Adrenal gland (tissue), 12 donors: ENCODE data around the gene OR5M11. TPM values are rescaled to one million over a fixed set of nuclear protein-coding genes. Genes with fewer than 3 reads are reported as not detected.

Source experiments
- DNase-seq, 7 donors: peaks; one replicate each; pipeline ENCODE4 v3.0.0-alpha.2; 2019 to 2020
- H3K27ac ChIP-seq, 5 donors: fragments of 200-600 bp; sonication (generic) in 4 of 5; 1 replicate in 3 of 5; 2 replicates in 2 of 5; pipeline versions ENCODE4 v1.5.1 to v1.8.0; 2016 to 2020; ENCODE audit warnings: mild to moderate bottlenecking in 1 of 5
- H3K27me3 ChIP-seq: fragments of 200-600 bp; 2 replicates; pipeline ENCODE4 v1.8.0; 2021
- H3K36me3 ChIP-seq, 2 donors: fragments of 200-600 bp; replicated peaks in 1 of 2; 1 replicate in 1 of 2; 2 replicates in 1 of 2; pipeline versions ENCODE4 v1.5.1 to v1.8.0; 2018 to 2022
- H3K4me1 ChIP-seq, 2 donors: fragments of 200-600 bp; replicated peaks in 1 of 2; 1 replicate in 1 of 2; 2 replicates in 1 of 2; pipeline versions ENCODE4 v1.5.1 to v1.8.0; 2018 to 2021
- H3K4me3 ChIP-seq, 4 donors: fragments of 200-600 bp; sonication (generic) in 3 of 4; one replicate each; pipeline ENCODE4 v1.5.1; 2016 to 2018
- H3K9me3 ChIP-seq, 3 donors: fragments of 200-600 bp; sonication (generic) in 1 of 3; replicated peaks in 1 of 3; 1 replicate in 2 of 3; 2 replicates in 1 of 3; pipeline versions ENCODE4 v1.5.1 to v1.8.0; 2016 to 2021
- POLR2A ChIP-seq, 2 donors: fragments of 450-650 bp; IDR thresholded peaks; one replicate each; pipeline ENCODE4 v1.6.1; 2017; ENCODE audit warnings: antibody characterized with exemption in 2 of 2, mild to moderate bottlenecking in 2 of 2, moderate library complexity in 1 of 2
- WGBS, 4 donors: extraction: QIAGEN DNeasy Blood & Tissue Kit in 2 of 4; methylation state at CpG; one replicate each; pipeline versions ENCODE4 v1.1.5 to v1.1.7; 2013 to 2017; 5-methylcytosine and 5-hydroxymethylcytosine counted together
- intact Hi-C, 2 donors: fragments of 100-400 bp; cut with DNase I; formaldehyde crosslinking; loops; one replicate each; pipeline versions ENCODE4 v1.14.1 to v1.15.0; 2022 to 2023
- polyA plus RNA-seq, 3 donors: library from polyadenylated mRNA; stranded (reverse); fragments of 200-250 nt in 2 of 3; fragments of 350-450 nt in 1 of 3; fragmentation: Illumina TruSeq in 1 of 3; extraction: RNeasy Lipid Tissue Mini Kit (QIAGEN cat#74804) in 1 of 3; gene quantifications; one replicate each; pipeline ENCODE4 v1.2.3, GENCODE V29; 2013 to 2014
- total RNA-seq, 9 donors: library from RNA; depleted of rRNA in 4 of 9; stranded (reverse); fragments of >200 nt in 4 of 9; fragments of 120-200 nt in 1 of 9; fragmentation: NEBNext Ultra II Directional in 1 of 9; extraction: Animal tissue kit (Norgen Biotek cat#: 25700) in 1 of 9; gene quantifications; one replicate each; pipeline versions ENCODE4 v1.1.0 to v1.2.4, GENCODE V29; 2013 to 2023
- TF ChIP-seq, protein P1 (sequence below), 6 experiments: fragments of 450-650 bp in 4 of 6; fragments of 200-600 bp in 2 of 6; sonication (generic) in 1 of 6; IDR thresholded peaks; 1 replicate in 5 of 6; 2 replicates in 1 of 6; pipeline versions ENCODE4 v1.5.1 to v1.8.0; 2016 to 2021; ENCODE audit warnings: antibody characterized with exemption in 6 of 6, mild to moderate bottlenecking in 2 of 6, moderate library complexity in 1 of 6
- donor health status: healthy with polysubstance abuse.
- donor health status: Bipolar disorder and iron deficiency.
- donor health status: DM: yes; HTN: yes; CAD: no.
- donor health status: DM: no; HTN: no; CAD: no.
- donor health status: DM: no; HTN: no; CAD: no.
- donor health status: DM: yes; HTN: yes; CAD: no.

The OR5M11 gene
- total and polyA plus RNA-seq, 12 donors = not detected

DNA sequence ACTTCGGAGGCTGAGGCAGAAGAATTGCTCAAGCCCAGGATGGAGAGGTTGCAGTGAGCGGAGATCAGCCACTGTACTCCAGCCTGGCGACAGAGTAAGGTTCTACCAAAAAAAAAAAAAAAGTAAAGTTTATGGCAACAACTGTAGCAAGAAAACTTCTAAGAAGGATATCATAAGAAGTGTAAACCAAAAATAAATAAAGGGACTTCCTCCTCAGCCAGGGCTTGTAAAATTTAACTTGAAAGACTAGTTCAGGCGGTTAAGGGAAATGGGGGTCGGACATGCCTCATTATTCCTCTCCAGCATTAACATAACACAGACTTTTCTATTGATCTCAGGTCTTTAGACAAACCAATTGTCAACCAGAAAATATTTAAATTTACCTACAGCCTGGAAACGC lies 2.5 kb upstream of the OR5M11 start:
- intact Hi-C loops = no loop called here
- 79 to 86% (median 83%) methylated on average over 6 of the region's 6 CpGs for WGBS, 4 donors
- DNase-seq = no peak
- Histone ChIP-seq H3K9me3 (no peaks in the 10 kb centered on the region), H3K36me3 (no peaks in the 10 kb centered on the region), H3K4me3 (no peak overlapping the region), H3K27ac (no peak overlapping the region), H3K27me3 (no peaks in the 10 kb centered on the region), H3K4me1 (no peaks in the 10 kb centered on the region)
- TF ChIP-seq, protein P1, sequence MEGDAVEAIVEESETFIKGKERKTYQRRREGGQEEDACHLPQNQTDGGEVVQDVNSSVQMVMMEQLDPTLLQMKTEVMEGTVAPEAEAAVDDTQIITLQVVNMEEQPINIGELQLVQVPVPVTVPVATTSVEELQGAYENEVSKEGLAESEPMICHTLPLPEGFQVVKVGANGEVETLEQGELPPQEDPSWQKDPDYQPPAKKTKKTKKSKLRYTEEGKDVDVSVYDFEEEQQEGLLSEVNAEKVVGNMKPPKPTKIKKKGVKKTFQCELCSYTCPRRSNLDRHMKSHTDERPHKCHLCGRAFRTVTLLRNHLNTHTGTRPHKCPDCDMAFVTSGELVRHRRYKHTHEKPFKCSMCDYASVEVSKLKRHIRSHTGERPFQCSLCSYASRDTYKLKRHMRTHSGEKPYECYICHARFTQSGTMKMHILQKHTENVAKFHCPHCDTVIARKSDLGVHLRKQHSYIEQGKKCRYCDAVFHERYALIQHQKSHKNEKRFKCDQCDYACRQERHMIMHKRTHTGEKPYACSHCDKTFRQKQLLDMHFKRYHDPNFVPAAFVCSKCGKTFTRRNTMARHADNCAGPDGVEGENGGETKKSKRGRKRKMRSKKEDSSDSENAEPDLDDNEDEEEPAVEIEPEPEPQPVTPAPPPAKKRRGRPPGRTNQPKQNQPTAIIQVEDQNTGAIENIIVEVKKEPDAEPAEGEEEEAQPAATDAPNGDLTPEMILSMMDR (IDR thresholded peaks at IDR 0.05) = no peak
- TF ChIP-seq POLR2A (IDR thresholded peaks at IDR 0.05) = no peak

DNA sequence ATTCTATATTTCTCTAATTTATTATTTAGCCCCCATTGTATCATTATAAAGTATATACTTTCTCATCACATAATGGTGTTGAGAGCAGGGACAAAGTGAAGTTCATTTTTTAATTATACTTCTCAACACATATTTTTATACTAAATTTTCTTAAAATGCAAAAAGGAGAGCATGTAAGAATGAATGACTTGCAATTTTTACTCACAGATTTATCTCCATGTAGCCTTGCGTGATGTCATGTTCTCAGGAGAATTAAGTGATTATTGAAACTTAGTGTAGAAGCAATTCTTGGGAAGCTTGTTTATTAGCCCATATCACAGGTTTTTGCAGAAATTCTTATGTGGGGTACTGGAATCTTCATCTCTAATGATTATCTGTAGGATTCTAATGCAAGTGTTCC lies 682 bp upstream of the OR5M11 start:
- H3K27ac ChIP-seq = no peak overlapping the region
- H3K27me3 ChIP-seq = no peaks in the 10 kb centered on the region
- DNase-seq = no peak
- no peak overlapping the region for H3K4me3 ChIP-seq
- 85 to 96% (median 87%) methylated on average over 1 of the region's 1 CpG for WGBS, 4 donors
- H3K9me3 ChIP-seq = no peaks in the 10 kb centered on the region
- TF ChIP-seq, protein P1 (IDR thresholded peaks at IDR 0.05) = no peak
- no peak for TF ChIP-seq POLR2A (IDR thresholded peaks at IDR 0.05)
- no peaks in the 10 kb centered on the region for H3K4me1 ChIP-seq
- H3K36me3 ChIP-seq = no peaks in the 10 kb centered on the region
- intact Hi-C loops = no loop called here

DNA sequence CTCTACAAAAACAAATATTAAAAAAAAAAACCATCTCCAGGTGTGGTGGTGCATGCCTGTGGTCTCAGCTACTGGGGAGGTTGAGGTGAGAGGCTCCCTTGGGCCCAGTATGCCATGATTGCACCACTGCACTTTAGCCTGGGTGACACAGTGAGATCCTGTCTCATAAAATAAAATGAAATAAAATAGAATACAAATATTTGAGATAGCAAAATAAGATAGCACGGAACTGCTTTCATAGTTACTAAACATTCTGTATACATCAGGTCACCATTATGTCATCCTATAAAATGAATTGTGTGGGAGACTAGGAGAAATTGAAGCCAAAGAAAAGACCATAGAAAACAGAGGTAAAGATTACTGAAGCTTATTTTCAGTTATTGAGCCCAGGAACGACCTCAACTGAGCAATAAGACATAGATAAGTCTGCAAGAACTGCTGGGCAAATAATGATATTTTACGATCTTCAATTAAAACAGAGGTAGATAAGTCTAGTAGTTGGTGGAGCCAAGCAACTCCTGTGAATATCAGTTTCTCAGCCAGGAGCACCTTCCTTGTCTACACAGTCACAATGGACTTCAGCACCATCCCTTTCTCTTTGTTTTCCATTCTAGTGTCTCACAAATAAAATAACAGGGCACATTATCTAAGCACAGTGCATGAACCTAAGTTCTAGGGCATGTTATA lies 9.9 kb downstream of the OR5M11 start:
- Histone ChIP-seq H3K36me3 (no peaks in the 10 kb centered on the region), H3K27me3 (no peaks in the 10 kb centered on the region), H3K4me3 (no peak overlapping the region), H3K27ac (no peak overlapping the region), H3K9me3 (no peaks in the 10 kb centered on the region), H3K4me1 (no peaks in the 10 kb centered on the region)
- intact Hi-C loops = no loop called here
- 55 to 66% (median 64%) methylated on average over 3 of the region's 3 CpGs for WGBS, 4 donors
- TF ChIP-seq POLR2A (IDR thresholded peaks at IDR 0.05) = no peak
- TF ChIP-seq, protein P1 (IDR thresholded peaks at IDR 0.05) = no peak
- no peak for DNase-seq

DNA sequence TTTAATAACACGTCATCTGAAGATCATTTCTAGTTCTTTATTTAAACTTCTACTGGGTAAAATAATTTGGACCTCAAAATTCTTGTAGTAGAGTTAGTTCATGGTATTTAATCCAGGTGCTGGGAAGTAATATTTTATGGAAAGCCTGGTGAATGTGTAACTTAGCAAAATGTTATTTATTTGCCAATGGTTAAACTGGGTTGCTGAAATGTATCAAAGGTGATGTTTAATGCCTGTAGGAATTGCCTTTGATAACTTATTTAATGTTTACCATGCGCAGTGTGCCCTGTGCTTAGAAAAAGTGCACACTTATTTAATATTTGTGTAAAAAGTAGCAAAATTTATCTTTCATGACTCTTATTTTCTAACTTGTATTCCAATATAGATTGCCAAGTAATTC lies 11.2 kb downstream of the OR5M11 start:
- no peaks in the 10 kb centered on the region for H3K9me3 ChIP-seq
- no peak overlapping the region for H3K27ac ChIP-seq
- no peaks in the 10 kb centered on the region for H3K27me3 ChIP-seq
- H3K36me3 ChIP-seq = no peaks in the 10 kb centered on the region
- H3K4me1 ChIP-seq = no peaks in the 10 kb centered on the region
- H3K4me3 ChIP-seq = no peak overlapping the region
- TF ChIP-seq, protein P1 (IDR thresholded peaks at IDR 0.05) = no peak
- no peak for TF ChIP-seq POLR2A (IDR thresholded peaks at IDR 0.05)
- WGBS, 4 donors = 52 to 73% (median 67%) methylated on average over 2 of the region's 2 CpGs
- no peak for DNase-seq
- intact Hi-C loops = no loop called here
